ENCODE results near the gene DARS1. TPM values are rescaled to one million over a fixed set of nuclear protein-coding genes. Genes with fewer than 3 reads are reported as not detected.
"Not testable (repeated sequence)": the region's sequence is repeated elsewhere in the genome, so short reads cannot be mapped to it uniquely, and the experiment has no call there.

The DARS1 gene
- total RNA-seq, 1 experiment from 2014 or later: 88.3 TPM

- DNase-seq (ENCODE audit: low read depth): no peak
Observed at GRCh38 chr2:135885709-135886108, 99.7 kb downstream of the DARS1 start.

- no peak for DNase-seq (ENCODE audit: low read depth)
Observed at GRCh38 chr2:135882415-135882814, 103.0 kb downstream of the DARS1 start.

GRCh38 chr2:135876770-135877169, 108.7 kb downstream of the DARS1 start:
- DNase-seq (ENCODE audit: low read depth): not testable (repeated sequence)

- DNase-seq (ENCODE audit: low read depth): peak; percentile 99
Observed at GRCh38 chr2:135876066-135876711, 109.2 kb downstream of the DARS1 start, which contains the start of gene MCM6. Gene MCM6 (minus strand): TSS chr2:135876443. CDS start chr2:135876365, 78 bp downstream.

- DNase-seq (ENCODE audit: low read depth): peak; percentile 59
Observed at GRCh38 chr2:135875491-135876065, 109.8 kb downstream of the DARS1 start.

GRCh38 chr2:135874777-135875365, 110.6 kb downstream of the DARS1 start:
- no peak for DNase-seq (ENCODE audit: low read depth)

- DNase-seq (ENCODE audit: low read depth): no peak
Observed at GRCh38 chr2:135870571-135870970, 114.9 kb downstream of the DARS1 start.

GRCh38 chr2:135863233-135863632, 122.2 kb downstream of the DARS1 start:
- no peak for DNase-seq (ENCODE audit: low read depth)

GRCh38 chr2:135862718-135863117, 122.7 kb downstream of the DARS1 start:
- no peak for DNase-seq (ENCODE audit: low read depth)

Other genes starting within 250 kb of the DARS1 start
- gene UBXN4, start 243.8 kb downstream of the DARS1 start, total RNA-seq (2014; rRNA removed; shearing (Covaris generic)): 45.2 and 52.5 TPM in 2 replicates
- 0.40 TPM in 1 of 2 replicates, not detected in the other for gene LCT, start 148.4 kb downstream of the DARS1 start, total RNA-seq (2014; rRNA removed; shearing (Covaris generic))
- 18.5 and 22.7 TPM in 2 replicates for gene MCM6, start 109.2 kb downstream of the DARS1 start, total RNA-seq (2014; rRNA removed; shearing (Covaris generic))
- 3.8 and 6.5 TPM in 2 replicates for gene CXCR4, start 132.5 kb upstream of the DARS1 start, total RNA-seq (2014; rRNA removed; shearing (Covaris generic))